HepG2 (cell line): ENCODE data around the gene CNIH4. TPM values are rescaled to one million over a fixed set of nuclear protein-coding genes. Genes with fewer than 3 reads are reported as not detected.

ENCODE experiments used
- ATF7 ChIP-seq, 2 experiments: fragments of 450-650 bp in 1 of 2; sonication (generic) in 1 of 2; formaldehyde crosslinking in 1 of 2; IDR thresholded peaks; 2 replicates each; pipeline versions ENCODE4 v1.4.0 to v1.6.1; 2016 to 2020; ENCODE audit warnings: antibody characterized with exemption in 1 of 2, mild to moderate bottlenecking in 1 of 2, missing genetic modification reagents in 1 of 2
- CREM ChIP-seq, 2 experiments: sonication (generic) in 1 of 2; formaldehyde crosslinking in 1 of 2; IDR thresholded peaks; 2 replicates each; pipeline versions ENCODE4 v1.4.0 to v1.6.1; 2016 to 2020; ENCODE audit warnings: antibody characterized with exemption in 1 of 2, mild to moderate bottlenecking in 1 of 2, missing genetic modification reagents in 1 of 2
- ELF3 ChIP-seq: IDR thresholded peaks from 2 replicates; pipeline ENCODE4 v1.6.1; 2016; ENCODE audit warnings: missing genetic modification reagents, missing compliant biosample characterization
- FOXP1 ChIP-seq, 2 experiments: fragments of 450-650 bp in 1 of 2; IDR thresholded peaks; 2 replicates each; pipeline ENCODE4 v1.6.1; 2017 to 2018; ENCODE audit warnings: antibody characterized with exemption in 1 of 2
- GPN1 ChIP-seq: sonication (generic); formaldehyde crosslinking; IDR thresholded peaks from 2 replicates; pipeline ENCODE4 v1.5.1; 2020; ENCODE audit warnings: missing genetic modification reagents, borderline replicate concordance
- KDM4B ChIP-seq: sonication (generic); formaldehyde crosslinking; IDR thresholded peaks from 2 replicates; pipeline ENCODE4 v1.4.0; 2020; ENCODE audit warnings: missing genetic modification reagents
- KLF9 ChIP-seq: IDR thresholded peaks from 2 replicates; pipeline ENCODE4 v1.6.1; 2016; ENCODE audit warnings: low read depth
- NPAS2 ChIP-seq: sonication (generic); formaldehyde crosslinking; IDR thresholded peaks from 2 replicates; pipeline ENCODE4 v1.8.0; 2022; ENCODE audit warnings: mild to moderate bottlenecking, missing genetic modification reagents, borderline replicate concordance
- NR2F1 ChIP-seq, 2 experiments: fragments of 450-650 bp in 1 of 2; formaldehyde crosslinking in 1 of 2; IDR thresholded peaks; 2 replicates each; pipeline versions ENCODE4 v1.5.0 to v1.6.1; 2016 to 2020; ENCODE audit warnings: mild to moderate bottlenecking in 1 of 2, missing compliant biosample characterization in 1 of 2, missing genetic modification reagents in 1 of 2, moderate library complexity in 1 of 2
- NRL ChIP-seq: sonication (generic); formaldehyde crosslinking; IDR thresholded peaks from 2 replicates; pipeline ENCODE4 v1.5.0; 2020; ENCODE audit warnings: missing genetic modification reagents, mild to moderate bottlenecking, moderate library complexity, borderline replicate concordance
- PCBP1 ChIP-seq: fragments of 200-400 bp; formaldehyde crosslinking; IDR thresholded peaks from 2 replicates; pipeline ENCODE4 v1.6.1; 2017; ENCODE audit warnings: mild to moderate bottlenecking, low read depth, low read length, borderline replicate concordance
- SOX5 ChIP-seq: IDR thresholded peaks from 2 replicates; pipeline ENCODE4 v1.6.1; 2016; ENCODE audit warnings: borderline replicate concordance
- SYNCRIP ChIP-seq: fragments of 200-400 bp; formaldehyde crosslinking; IDR thresholded peaks from 2 replicates; pipeline ENCODE4 v1.6.1; 2018; ENCODE audit warnings: mild to moderate bottlenecking, low read depth, low read length; ENCODE audit not compliant: insufficient read depth
- TRIM24 ChIP-seq: sonication (generic); formaldehyde crosslinking; IDR thresholded peaks from 2 replicates; pipeline ENCODE4 v1.8.0; 2022; ENCODE audit warnings: mild to moderate bottlenecking, missing genetic modification reagents
- ZFP36L2 ChIP-seq: sonication (generic); formaldehyde crosslinking; IDR thresholded peaks from 2 replicates; pipeline ENCODE4 v1.4.0; 2020; ENCODE audit warnings: missing genetic modification reagents
- ZMAT5 ChIP-seq: sonication (generic); formaldehyde crosslinking; IDR thresholded peaks from 2 replicates; pipeline ENCODE4 v1.5.0; 2020; ENCODE audit warnings: mild to moderate bottlenecking, low read depth, missing genetic modification reagents, borderline replicate concordance
- ZNF124 ChIP-seq: sonication (generic); formaldehyde crosslinking; IDR thresholded peaks from 2 replicates; pipeline ENCODE4 v1.4.0; 2020; ENCODE audit warnings: missing genetic modification reagents
- ZNF280B ChIP-seq: sonication (generic); formaldehyde crosslinking; IDR thresholded peaks from 2 replicates; pipeline ENCODE4 v1.5.0; 2020; ENCODE audit warnings: missing genetic modification reagents, mild to moderate bottlenecking, borderline replicate concordance
- ZNF33A ChIP-seq: sonication (generic); formaldehyde crosslinking; IDR thresholded peaks from 2 replicates; pipeline ENCODE4 v1.5.1; 2020; ENCODE audit warnings: missing genetic modification reagents, mild to moderate bottlenecking, moderate library complexity, borderline replicate concordance
- ZNF644 ChIP-seq: IDR thresholded peaks from 2 replicates; pipeline ENCODE4 v1.6.1; 2016; ENCODE audit warnings: low read depth
- ZNF720 ChIP-seq: sonication (generic); formaldehyde crosslinking; IDR thresholded peaks from 2 replicates; pipeline ENCODE4 v1.4.0; 2020; ENCODE audit warnings: missing genetic modification reagents
- ZNF790 ChIP-seq: sonication (generic); formaldehyde crosslinking; IDR thresholded peaks from 2 replicates; pipeline ENCODE4 v1.8.0; 2022; ENCODE audit warnings: missing genetic modification reagents, mild to moderate bottlenecking, borderline replicate concordance
- ZNF841 ChIP-seq: sonication (generic); formaldehyde crosslinking; IDR thresholded peaks from 2 replicates; pipeline ENCODE4 v1.8.1; 2023; ENCODE audit warnings: missing genetic modification reagents, borderline replicate concordance
- ZNF891 ChIP-seq: sonication (generic); formaldehyde crosslinking; IDR thresholded peaks from 2 replicates; pipeline ENCODE4 v1.5.0; 2020; ENCODE audit warnings: mild to moderate bottlenecking, missing genetic modification reagents
- ZSCAN31 ChIP-seq: sonication (generic); formaldehyde crosslinking; IDR thresholded peaks from 2 replicates; pipeline ENCODE4 v1.5.0; 2020; ENCODE audit warnings: low read depth, mild to moderate bottlenecking, missing genetic modification reagents
- polyA plus RNA-seq, 8 experiments: library from polyadenylated mRNA; depleted of rRNA in 3 of 8; stranded (reverse) in 7 of 8; unstranded in 1 of 8; fragments of >200 nt; fragmentation: Illumina TruSeq in 4 of 8; extraction: Trizol in 4 of 8; gene quantifications; 2 replicates each; pipeline versions ENCODE4 v1.2.1 to v1.2.3, GENCODE V29; 2011 to 2016; ENCODE audit warnings: low read depth in 4 of 8, missing spikeins in 1 of 8, mixed read lengths in 1 of 8; ENCODE audit not compliant: insufficient read depth in 1 of 8
- total RNA-seq, 5 experiments: library from RNA; depleted of rRNA; stranded (reverse); fragments of >200 nt; fragmentation: Illumina TruSeq; extraction: Trizol; gene quantifications; 2 replicates each; pipeline ENCODE4 v1.2.3, GENCODE V29; 2016; ENCODE audit warnings: low read depth in 1 of 5
- TF ChIP-seq, protein P1 (sequence below): sonication (generic); formaldehyde crosslinking; conservative IDR thresholded peaks from 2 replicates; pipeline ENCODE4 v1.8.1; 2023; ENCODE audit warnings: missing genetic modification reagents

CNIH4 gene
- total and polyA plus RNA-seq, 2 of the 13 experiments (the other 11 are each of a cell fraction or from before 2014, with no cell fraction given) = 51.8 to 52.9 TPM

- TF ChIP-seq ZNF280B (CRISPR knock-in tag) (peak; percentile 63; the same call in 1 of the 2 replicates), ZNF644 (CRISPR knock-in tag) (no peak), ZNF891 (CRISPR knock-in tag) (peak; percentile 58; the same call in 1 of the 2 replicates), NPAS2 (CRISPR knock-in tag) (no peak), FOXP1 (IDR thresholded peaks at IDR 0.05) (no peak), FOXP1 (CRISPR knock-in tag; IDR thresholded peaks at IDR 0.05) (no peak), ZFP36L2 (no peak), ATF7 (IDR thresholded peaks at IDR 0.05) (no peak), ATF7 (CRISPR knock-in tag; IDR thresholded peaks at IDR 0.05) (no peak), ZNF720 (CRISPR knock-in tag) (no peak), ZNF841 (CRISPR knock-in tag) (no peak), ZNF790 (no peak), NR2F1 (CRISPR knock-in tag; IDR thresholded peaks at IDR 0.05) (no peak; a peak in 1 of 4 replicates), TRIM24 (CRISPR knock-in tag) (no peak), SYNCRIP (no peak), CREM (IDR thresholded peaks at IDR 0.05) (peak; percentile 72), CREM (CRISPR knock-in tag; IDR thresholded peaks at IDR 0.05) (no peak), KDM4B (CRISPR knock-in tag) (no peak), KLF9 (CRISPR knock-in tag) (0 out of 2 replicates have a peak, but pooled peaks have one; percentile 31), GPN1 (CRISPR knock-in tag) (no peak), PCBP1 (no peak), ZSCAN31 (CRISPR knock-in tag) (no peak), NRL (CRISPR knock-in tag) (peak; percentile 61; the same call in 1 of the 2 replicates), ZNF33A (CRISPR knock-in tag) (no peak), SOX5 (no peak; the same call in 1 of the 2 replicates), ZMAT5 (CRISPR knock-in tag) (no peak), ZNF124 (no peak), ELF3 (CRISPR knock-in tag) (peak; percentile 67; the same call in 1 of the 2 replicates)
- TF ChIP-seq, protein P1, sequence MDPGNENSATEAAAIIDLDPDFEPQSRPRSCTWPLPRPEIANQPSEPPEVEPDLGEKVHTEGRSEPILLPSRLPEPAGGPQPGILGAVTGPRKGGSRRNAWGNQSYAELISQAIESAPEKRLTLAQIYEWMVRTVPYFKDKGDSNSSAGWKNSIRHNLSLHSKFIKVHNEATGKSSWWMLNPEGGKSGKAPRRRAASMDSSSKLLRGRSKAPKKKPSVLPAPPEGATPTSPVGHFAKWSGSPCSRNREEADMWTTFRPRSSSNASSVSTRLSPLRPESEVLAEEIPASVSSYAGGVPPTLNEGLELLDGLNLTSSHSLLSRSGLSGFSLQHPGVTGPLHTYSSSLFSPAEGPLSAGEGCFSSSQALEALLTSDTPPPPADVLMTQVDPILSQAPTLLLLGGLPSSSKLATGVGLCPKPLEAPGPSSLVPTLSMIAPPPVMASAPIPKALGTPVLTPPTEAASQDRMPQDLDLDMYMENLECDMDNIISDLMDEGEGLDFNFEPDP = no peak
Measured at GRCh38 chr1:224329842-224330753, 26.6 kb upstream of the CNIH4 start, which contains the start of gene NVL (continued).
